ENCODE results near the gene LAPTM4A.
A peak's percentile ranks its signal among the peaks of the same experiment; 100 is the strongest.
"Not testable (repeated sequence)": the region's sequence is repeated elsewhere in the genome, so short reads cannot be mapped to it uniquely, and the experiment has no call there.

LAPTM4A gene

DNA sequence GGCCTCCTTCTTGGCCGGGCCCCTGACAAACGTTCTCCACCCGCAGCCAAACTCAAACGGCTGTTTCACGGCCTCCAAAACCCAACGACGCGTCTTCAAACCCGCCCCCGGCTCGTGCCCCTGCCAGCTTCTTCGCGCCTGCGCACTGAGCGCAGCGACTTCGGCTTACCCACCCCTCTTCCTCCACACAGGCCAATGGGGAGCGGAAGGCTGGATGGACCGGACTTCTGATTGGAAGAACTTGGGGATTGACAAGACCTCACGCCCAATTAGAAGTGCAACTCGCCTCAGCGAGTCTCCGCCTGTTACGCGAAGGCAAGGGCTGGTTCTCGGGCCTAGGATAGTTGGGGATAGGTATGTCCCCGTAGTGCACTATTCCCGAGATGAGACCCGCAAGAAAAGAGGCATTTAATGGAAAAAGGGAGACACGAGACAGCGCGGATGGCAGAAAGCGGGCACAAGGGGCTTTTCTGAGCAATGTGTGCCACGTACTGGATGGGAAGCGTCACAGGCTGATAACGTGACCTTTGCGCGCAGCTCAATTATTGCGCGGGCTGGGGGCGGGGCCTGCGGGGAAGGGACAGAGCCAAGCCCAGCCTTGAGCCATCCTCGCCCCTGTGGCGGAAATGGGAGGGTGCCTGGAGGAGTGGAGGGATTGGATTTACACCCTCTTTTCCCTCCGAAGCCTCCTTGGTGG lies at the start of gene LAPTM4A:
TSS of gene LAPTM4A (minus strand) at position 97 of the 697 bp plus-strand sequence. CDS start 108 bp downstream, outside the sequence.
- peak; percentile 93 for DNase-seq (ENCODE audit: extremely low read depth in 1 of 2, low read depth in 1 of 2)

DNA sequence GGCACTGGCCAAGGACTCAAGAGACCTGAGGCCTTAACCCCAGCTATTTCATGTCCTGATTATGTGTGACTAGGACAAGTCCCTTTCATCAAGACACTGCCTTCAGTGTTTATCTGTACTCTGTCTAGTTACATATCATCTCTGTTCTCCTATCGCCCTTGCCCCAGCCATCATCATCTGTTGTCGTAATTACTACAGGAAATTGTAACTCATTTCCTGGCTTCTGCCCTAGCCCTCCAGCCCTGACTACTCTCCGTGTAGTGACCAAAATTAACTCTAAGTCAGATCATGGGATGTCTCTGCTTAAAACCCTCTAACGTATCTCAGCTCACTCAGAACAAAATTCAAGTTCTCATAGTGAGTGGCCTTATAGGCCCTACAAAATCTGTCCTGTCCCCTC lies 49.3 kb upstream of the LAPTM4A start:
- no peak for DNase-seq (ENCODE audit: extremely low read depth in 1 of 2, low read depth in 1 of 2)

DNA sequence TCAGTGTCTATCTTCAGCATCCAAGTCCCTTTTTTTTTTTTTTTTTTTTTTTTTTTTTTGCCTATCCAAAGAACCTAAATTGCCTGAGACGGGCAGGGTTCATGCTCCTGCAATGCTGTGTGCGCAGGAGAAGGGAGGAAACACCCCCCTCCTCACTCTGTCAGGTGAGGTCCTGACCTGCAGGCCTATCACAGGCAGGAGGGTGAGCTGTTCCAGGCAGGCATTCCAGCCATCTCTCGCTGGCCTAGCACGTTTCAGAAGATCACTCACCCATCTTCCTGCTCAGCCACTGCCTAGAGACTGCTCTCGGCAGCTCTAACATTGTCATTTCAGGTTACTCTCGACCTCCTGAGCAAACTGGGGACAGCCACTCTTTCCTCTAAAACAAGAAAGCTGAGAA lies 48.4 kb upstream of the LAPTM4A start:
- DNase-seq (ENCODE audit: extremely low read depth in 1 of 2, low read depth in 1 of 2) = no peak

DNA sequence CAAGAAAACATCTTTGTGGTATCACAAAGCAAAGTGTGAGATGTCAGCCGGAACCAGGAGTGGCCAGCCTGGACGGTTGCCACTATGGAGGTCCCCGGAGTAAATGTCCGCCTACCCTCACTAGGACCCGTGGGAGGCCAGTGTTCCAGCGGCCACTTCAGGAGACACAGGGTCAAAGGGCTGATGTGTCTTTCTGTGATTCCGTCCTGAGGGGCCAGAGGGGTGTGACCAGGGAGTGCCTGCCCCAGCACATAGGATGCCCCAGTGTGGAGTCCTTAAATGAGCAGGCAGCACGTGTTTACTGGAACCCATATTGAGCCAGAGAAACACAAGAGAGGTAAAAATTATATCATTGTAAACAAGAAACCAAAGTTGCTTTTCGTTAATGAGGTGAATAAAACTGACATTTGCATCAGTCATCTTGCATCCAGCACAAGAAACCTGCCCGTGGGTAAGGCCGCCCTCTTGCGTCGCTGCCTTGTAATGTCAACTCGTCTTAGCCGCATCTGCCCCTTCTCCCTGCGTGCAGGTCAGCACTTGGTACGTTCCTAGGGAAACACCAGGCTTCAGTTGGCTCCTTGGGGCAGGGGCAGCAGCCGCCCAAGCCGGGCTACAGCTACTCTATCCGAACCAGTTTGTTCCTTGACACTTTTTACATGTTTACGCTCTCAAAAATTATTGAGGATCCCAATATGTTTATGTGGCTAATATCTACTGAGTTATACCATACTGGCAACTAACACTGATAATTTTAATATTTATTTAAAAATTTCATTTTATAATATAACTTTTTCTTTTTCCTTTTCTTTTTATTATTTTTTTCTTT lies 46.7 kb upstream of the LAPTM4A start:
- DNase-seq (ENCODE audit: extremely low read depth in 1 of 2, low read depth in 1 of 2) = peak; percentile 24 to 61

DNA sequence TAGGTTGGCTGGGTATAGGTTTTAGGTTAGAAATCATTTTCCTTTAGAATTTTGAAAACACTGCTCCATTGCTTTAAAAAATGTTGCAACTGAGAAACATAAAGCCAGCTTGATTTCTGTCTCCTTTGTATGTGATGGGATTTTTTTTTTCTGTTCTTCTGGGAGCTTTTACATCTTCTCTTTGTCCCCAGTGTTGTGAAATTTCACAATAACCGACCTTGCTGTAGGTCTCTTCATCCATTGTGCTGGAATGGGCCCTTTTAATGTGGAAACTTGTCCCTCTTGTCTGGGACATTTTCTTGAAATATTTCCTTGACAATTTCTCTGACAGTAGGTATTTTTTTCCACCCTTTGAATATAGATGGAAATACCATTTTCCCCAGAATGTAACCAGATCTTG lies 44.0 kb upstream of the LAPTM4A start:
- no peak for DNase-seq (ENCODE audit: extremely low read depth in 1 of 2, low read depth in 1 of 2)

DNA sequence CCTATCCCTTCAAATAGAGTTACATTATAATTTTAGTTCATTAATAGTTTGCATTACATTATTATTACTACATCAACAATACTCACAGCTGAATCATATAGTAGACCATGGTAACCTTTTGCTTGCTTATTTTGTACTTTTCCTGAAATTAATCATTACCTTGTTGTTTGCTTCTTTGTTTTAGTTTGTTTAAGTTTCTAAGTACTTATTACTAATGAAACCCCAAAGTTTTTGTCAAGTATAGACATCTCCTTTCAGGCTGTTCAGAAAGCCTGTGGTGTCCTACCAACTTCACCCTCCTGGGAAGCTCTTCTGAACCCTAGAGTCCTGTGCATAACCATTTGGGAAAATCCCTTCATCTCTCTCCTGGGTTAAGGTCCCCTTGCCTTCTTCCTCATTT lies 43.5 kb upstream of the LAPTM4A start:
- no peak for DNase-seq (ENCODE audit: extremely low read depth in 1 of 2, low read depth in 1 of 2)

DNA sequence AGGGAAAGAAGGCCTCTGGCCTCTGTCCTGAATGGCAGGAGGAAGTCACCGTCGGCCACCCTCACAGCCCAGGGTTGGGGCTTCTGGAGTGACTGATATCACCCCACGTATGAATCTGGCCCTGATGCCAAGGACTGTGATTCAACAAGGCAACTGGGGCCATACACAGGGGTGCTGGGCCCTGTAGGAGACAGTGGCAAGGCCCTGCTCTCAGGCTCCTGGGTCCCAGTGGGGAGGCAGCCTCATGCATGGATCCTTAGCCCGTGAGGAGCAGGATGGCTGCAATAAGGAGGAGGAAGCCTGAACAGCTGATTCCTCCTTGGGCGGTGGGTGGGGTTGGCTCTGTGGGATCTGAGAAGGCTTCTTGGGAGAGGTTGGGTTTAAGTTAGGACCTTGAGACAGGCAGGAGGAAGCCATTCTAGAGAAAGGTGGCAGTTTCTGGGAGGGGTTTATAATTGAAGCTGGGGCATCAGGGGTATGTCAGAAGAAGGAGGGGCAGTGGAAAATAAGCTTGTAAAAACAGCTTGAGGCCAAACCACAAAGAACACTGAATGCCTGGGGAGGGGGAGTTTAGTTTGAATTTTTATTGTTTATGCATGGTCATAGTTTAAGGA lies 42.8 kb upstream of the LAPTM4A start:
- no peak for DNase-seq (ENCODE audit: extremely low read depth in 1 of 2, low read depth in 1 of 2)

DNA sequence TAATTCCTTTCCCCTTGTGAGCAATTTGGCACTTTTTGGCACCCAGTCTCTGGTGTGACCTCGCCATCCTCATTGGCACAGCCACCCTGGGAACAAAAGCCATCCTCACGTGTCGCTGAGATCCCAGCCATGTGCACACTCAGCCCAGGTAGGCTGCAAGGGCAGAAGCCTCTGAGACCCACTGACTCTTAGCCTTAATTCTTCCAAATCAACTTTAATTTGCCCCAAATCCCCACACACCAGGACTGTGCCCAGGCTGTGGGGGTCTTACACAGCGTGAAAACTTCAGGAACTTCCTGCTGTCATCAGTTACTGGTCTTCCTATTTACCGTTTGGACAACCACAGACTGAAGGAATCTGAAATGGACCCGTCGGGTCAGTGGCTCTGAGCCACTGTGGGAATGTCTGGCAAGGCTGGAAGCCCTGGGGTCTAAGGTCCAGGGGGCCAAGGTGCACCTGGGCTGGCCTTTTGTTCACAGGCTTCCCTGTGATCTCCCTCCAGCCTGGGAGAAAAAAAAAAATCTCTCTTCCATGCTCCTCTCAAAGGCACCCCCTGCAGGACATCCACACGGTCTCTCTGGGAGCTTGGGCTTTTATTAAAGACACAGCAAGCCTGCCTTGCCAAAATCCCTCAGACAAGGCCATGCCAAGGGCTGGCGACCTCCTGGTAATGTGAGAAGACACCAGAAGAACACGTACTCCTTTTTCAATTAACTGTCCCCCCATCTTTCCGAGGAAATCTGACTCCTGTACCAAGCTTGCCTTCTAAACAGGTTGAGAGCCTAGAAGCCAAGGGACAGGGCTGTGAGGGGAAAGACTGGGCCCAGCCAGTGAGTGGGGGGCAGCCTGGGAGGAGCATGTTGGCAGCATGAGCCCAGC lies 42.1 kb upstream of the LAPTM4A start:
- no peak for DNase-seq (ENCODE audit: extremely low read depth in 1 of 2, low read depth in 1 of 2)

DNA sequence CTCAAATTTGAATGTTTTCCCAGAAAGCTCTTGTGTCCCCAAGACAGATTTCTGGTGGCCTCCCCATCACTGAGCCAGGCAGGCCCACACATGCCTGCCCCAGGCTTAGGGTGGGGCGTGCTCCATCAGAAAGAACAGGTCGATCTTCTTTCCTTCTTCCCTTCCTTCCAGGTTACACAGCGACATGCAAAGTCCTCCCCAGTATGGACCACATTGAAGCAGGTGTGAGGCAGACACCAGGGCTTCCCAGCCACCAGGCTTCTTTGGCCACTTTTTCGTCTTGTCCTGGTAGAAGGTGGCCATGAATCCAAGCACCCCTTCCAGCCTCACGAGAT lies 41.4 kb upstream of the LAPTM4A start:
- no peak for DNase-seq (ENCODE audit: extremely low read depth in 1 of 2, low read depth in 1 of 2)

DNA sequence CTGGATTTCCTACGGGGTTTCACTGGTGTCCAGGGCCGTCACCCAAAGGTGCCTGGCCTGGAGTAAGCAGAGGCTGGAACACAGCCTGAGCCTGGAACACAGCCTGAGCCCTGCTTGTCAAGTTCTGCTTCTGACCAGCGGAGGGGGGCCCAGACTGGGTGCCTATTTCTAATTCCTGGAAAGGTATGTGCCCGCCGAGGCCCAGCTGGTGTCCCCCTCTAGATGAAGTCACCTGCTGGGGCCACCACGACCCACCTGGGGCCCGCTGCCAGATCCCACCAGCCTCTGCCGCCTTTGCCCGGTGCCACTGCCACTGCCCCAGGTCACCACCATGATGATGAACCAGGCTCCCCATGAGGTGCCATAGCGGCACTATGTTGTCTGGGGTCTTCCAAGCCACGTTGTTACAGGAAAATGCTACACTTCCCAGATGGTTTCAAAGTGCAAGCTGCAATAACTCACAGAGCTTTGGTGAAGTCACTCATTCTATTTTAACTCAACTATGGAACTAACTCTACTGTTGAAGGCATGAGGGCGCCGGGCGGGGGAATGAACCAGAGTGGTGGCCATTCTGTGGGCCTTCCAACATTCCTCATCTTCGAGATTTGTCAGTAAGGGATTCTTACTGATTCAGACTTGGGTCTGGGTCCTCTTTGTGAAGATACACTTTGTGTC lies 40.9 kb upstream of the LAPTM4A start:
- DNase-seq (ENCODE audit: extremely low read depth in 1 of 2, low read depth in 1 of 2) = no peak

DNA sequence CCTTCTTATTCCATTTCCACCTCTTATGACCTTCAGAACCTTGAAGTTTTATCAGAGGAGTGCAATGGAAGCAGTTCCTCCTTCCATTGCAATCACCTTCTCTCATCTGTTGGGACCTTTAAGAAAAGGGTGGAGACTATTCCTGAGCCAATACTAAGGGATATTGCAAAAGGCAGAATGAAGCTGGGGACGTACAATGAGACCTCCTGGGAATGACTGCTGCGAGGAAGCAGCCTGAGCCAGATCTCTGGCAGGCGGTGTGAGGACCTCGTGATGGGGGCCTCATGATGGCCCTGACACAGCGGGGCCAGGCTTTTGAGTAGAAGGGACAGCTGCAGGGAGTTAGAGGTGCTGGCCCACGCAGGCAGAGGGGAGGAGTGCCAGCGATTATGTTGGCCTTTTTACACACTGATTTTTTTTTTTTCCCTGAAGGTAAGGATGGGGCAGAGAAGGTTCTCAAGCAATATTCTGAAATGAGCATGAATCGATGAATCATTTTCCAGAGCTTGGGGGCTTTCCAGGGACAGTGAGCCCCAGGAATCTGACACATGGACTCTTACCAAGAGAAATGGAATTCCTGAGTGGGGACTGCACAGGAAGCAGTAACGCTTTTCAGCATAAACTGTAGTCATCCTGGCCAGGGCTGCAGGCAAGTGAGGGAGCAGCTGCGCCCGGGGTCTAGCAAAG lies 40.0 kb upstream of the LAPTM4A start:
- DNase-seq (ENCODE audit: extremely low read depth in 1 of 2, low read depth in 1 of 2) = no peak

DNA sequence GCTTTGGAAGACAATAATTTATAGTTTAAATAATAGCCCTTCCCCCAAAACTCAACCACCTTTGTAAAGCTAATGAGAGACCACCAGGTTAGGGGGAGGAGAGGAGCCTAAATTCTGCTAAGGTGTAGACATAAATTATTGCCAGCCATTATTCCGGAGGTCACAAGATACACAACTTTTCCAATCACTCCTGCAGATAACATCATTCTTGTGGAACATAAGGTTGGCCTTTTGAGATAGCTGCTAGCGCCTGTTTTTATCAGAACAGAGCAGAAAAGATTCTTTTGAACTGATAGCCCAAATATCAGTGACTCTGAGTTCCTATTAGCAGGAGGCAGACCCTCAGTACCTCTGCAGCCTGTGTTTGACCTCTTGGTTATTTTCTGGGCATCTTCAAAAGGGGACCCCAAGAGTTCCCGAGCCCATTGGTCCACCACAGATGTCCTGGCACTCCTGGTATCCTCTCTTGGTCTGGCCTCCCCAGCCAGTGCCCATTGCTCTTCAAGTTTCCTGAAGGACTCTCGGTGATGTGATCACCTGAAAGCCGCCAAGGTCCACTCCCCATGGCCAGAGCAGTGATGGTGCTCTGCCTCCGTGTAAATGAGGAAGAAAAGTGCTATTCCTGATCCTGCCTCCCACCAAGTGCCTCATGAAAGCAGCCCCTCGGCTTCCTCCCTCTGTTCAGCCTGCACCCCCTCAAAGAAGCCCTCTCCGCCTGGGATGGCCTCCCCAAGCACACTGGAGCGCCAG lies 38.5 kb upstream of the LAPTM4A start:
- DNase-seq (ENCODE audit: extremely low read depth in 1 of 2, low read depth in 1 of 2) = no peak

DNA sequence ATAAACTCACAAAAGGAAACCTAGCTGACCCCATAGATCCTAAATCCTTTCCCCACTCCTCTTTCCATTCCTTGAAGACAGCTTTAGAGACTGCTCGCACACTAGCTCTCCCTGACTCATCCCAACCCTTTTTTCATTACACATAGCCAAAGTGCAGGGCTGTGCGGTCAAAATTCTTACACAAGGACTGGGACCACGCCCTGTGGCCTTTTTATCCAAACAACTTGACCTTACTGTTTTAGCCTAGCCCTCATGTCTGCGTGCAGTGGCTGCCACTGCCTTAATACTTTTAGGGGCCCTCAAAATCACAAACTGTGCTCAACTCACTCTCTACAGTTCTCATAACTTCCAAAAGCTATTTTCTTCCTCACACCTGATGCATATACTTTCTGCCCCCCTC lies 34.5 kb upstream of the LAPTM4A start:
- DNase-seq (ENCODE audit: extremely low read depth in 1 of 2, low read depth in 1 of 2) = not testable (repeated sequence)

DNA sequence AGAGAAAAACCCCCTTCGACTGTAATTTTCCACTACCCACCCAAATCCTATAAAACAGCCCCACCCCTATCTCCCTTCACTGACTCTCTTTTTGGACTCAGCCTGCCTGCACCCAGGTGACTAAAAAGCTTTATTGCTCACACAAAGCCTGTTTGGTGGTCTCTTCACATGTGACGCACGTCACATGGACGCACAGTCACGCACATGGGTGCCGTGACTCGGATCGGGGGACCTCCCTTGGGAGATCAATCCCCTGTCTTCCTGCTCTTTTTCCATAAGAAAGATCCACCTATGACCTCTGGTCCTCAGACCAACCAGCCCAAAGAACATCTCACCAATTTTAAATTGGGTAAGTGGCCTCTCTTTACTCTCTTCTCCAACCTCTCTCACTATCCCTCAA lies 31.4 kb upstream of the LAPTM4A start:
- not testable (repeated sequence) for DNase-seq (ENCODE audit: extremely low read depth in 1 of 2, low read depth in 1 of 2)

DNA sequence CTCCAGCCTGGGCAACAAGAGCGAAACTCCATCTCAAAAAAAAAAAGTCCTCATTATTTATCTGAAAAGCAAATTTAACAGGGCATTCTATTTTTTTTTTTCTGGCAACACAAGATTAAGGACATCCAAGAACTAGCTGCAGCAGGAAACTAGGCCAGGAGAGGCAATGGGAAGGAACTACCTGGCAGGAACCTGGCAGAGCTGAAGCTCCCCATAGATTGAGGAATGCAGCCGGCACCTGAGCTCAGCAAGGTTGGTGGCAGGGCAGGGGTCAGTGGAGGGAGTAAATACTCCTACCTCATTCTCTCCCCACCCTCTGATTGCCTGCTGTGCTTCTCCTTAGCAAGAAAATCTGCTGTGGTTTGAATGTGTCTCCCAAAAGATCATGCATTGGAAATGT lies 30.4 kb upstream of the LAPTM4A start:
- no peak for DNase-seq (ENCODE audit: extremely low read depth in 1 of 2, low read depth in 1 of 2)

DNA sequence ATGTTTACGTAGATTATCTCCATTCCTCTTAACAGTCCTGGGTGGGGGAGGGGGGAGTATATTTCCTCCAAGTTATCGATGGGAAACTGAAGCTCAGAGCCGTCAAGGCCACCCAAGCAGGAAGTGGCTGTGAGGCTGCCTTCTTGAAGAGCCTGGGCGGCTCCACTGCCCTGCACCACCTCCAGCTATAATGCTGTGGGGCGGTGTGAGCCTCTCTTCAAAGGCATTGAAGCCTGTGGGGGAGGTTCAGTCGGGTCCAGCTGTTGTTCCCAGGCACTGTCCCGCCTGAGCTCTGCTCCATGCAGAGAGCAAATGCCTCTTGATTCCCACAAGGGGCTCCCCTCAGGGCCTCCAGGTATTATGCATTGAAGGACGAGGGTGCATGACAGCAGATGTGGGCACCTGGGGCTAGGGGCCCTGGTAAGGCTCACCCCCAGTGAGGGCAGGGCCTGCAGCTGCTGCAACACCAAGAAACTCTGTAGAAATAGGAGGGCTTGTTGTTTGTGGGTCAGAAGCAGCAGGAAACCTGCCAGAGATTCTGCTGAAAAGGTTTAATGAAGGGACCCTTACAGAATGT lies 29.5 kb upstream of the LAPTM4A start:
- DNase-seq (ENCODE audit: extremely low read depth in 1 of 2, low read depth in 1 of 2) = no peak

DNA sequence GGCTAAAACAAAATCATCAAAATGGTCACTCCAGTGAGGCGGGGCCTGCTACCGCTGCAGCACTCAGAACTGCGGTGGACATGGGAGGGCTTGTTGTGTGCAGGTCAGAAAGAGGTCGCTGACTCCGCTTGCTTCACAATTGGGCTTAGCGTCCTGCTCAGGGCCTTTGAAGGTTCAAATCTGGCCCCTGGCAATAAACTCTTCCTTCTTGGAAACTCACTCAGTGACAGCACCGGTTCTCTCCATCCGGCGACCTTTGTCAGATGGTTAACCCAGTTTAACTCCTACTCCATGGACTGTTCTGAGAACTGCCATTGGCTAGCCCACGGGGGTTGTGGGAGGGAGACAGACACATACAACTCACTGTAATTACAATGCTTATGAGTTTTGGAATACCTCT lies 29.0 kb upstream of the LAPTM4A start:
- no peak for DNase-seq (ENCODE audit: extremely low read depth in 1 of 2, low read depth in 1 of 2)

DNA sequence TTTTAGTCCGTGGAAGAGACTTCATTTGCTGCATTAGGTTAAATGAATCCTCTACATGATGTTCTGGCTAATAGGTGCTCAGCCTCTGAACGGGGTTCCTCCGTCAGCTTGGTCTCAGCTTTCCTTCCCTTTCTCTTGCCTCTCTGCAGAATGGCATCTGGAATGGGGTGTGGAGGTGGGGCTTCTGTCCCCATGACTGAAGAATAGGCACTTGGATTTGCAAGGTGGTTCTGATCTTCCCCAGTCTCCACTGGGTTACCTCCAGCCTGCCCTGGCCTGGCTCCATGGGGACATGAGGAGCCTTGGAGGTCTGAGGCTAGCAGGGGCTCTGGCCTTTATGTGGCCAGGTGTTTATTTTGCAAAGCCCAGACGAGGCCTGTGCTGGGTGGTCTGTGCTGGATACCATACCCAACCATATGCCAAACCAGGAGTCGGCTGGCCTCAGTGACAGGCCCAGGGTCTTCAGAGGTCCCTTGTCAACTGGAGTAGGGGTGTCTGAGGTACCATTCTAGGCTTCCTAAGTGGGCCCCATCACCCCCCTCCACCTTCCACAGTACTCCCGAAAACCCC lies 28.2 kb upstream of the LAPTM4A start:
- DNase-seq (ENCODE audit: extremely low read depth in 1 of 2, low read depth in 1 of 2) = no peak
